ENCODE results near the gene IRGC. TPM values are rescaled to one million over a fixed set of nuclear protein-coding genes. Genes with fewer than 3 reads are reported as not detected.
A peak's percentile ranks its signal among the peaks of the same experiment; 100 is the strongest.

IRGC gene
- polyA plus RNA-seq, 1 donor from 2014 or later, result not detected

DNA sequence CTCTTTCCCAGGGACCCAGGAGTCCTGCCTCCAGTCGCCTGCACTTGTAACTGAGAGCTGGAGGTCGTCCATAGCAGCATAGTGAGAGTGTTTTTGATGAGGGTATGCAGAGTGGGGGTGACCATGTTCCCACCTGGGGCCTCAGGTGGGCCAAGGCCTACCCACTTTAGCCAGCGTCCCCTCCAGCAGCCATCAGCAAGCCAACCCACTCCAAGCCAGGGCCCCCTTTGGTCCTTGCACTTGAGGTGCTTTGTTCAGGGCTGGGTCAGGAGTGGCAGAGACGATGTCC is 50.8 kb downstream of the IRGC start:
- Mint-ChIP-seq H3K36me3 (peaks cover 5% of the 10 kb centered on the region), H3K4me3 (peak overlapping the region; percentile 43 to 74 (median 68)), H3K4me1 (peaks cover 32 to 44% (median 44%) of the 10 kb centered on the region in 3 donors), H3K27ac (peak overlapping the region; percentile 77 to 94 (median 85)), H3K27me3 (no peaks in the 10 kb centered on the region), H3K9me3 (no peaks in the 10 kb centered on the region)

DNA sequence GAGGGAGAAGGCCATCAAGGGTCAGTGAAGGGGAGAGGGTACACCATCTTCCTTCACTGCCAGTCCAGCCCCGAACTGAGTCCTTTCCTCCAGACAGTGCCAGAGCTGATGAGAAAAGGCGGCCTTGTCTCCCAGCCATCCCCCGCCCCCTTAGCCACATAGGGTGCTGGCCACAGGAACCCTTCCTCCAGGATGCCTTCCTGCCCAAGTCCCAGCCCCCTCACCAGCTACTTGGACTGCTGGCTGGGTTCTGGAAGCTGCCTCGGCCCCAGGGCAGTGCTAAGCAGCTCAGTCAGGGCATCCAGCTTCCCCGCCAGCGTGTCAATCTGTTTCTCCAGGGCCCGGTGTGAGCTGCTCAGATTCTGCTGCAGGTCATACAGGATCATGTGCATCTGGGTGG is 51.4 kb downstream of the IRGC start:
- Mint-ChIP-seq H3K9me3 (no peaks in the 10 kb centered on the region), H3K27me3 (no peaks in the 10 kb centered on the region), H3K4me3 (peak overlapping the region in 1 of 4 donors; percentile 12), H3K36me3 (peaks cover 5% of the 10 kb centered on the region), H3K27ac (peak overlapping the region; percentile 77 to 94 (median 85)), H3K4me1 (peaks cover 32 to 43% (median 42%) of the 10 kb centered on the region in 3 donors)

DNA sequence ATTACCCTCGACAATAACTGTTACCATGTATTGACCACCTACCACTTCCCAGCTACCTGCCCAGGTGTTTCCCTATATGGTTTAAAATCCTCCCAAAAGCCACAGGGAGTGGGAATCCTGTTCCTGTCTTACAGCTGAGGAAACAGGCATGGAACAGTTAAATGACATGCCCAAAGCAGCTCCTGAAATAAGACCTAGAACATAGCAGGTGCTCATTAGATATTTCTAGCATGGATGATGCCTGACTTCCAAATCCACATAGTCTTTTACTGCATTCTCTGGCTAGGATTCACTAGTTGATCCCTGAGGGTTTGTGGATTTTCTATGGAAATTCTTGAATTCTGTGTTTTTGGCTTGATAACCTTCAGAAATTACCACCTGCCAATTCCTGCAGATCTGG is 51.9 kb downstream of the IRGC start:
- H3K4me1 Mint-ChIP-seq, result peaks cover 32 to 43% (median 40%) of the 10 kb centered on the region in 3 donors
- peaks cover 5% of the 10 kb centered on the region for H3K36me3 Mint-ChIP-seq
- no peaks in the 10 kb centered on the region for H3K27me3 Mint-ChIP-seq
- no peak overlapping the region for H3K4me3 Mint-ChIP-seq
- peak overlapping the region; percentile 39 to 85 (median 62) for H3K27ac Mint-ChIP-seq
- H3K9me3 Mint-ChIP-seq, result no peaks in the 10 kb centered on the region

DNA sequence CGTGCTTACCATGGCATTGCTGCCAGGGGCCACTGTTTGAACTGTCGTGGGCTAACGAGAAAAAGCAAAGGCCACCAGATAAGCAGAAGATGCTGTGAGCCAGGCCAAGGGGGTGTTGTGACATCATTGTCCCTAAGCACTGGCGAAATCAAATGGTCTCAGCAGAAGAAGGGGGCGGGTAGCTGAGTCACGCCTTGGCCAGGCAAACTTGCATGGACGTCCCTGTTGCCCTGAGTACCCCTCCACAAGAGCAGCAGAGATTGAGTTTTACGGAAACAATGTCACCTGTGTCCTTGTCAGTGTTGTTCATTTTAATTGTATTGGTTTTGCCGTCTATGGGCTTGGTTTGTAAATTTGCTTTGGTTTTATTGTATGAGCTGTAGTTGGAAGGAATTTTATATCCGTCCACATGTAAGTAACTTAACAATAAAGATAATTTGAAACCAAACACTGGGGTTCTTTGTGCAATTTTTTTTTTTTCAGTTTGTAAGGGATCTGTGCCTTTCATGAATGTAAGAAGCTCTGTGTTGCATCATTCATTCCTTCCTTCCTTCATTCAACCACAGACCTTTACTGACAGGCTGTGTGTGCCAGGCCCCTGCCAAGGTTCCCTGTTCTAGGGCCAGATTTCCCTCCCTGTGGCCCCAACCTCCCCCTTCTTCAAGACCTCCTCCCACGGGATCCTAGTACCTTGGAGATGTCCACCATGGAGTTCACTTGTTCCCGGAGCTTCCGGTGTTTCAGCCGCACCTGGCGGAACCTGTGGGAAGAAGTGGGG is 52.6 kb downstream of the IRGC start:
- Mint-ChIP-seq H3K4me1 (peaks cover 33 to 43% (median 34%) of the 10 kb centered on the region in 3 donors), H3K36me3 (peaks cover 7% of the 10 kb centered on the region), H3K9me3 (no peaks in the 10 kb centered on the region), H3K4me3 (peak overlapping the region in 1 of 4 donors; percentile 47), H3K27ac (peak overlapping the region; percentile 53 to 85 (median 62)), H3K27me3 (no peaks in the 10 kb centered on the region)

DNA sequence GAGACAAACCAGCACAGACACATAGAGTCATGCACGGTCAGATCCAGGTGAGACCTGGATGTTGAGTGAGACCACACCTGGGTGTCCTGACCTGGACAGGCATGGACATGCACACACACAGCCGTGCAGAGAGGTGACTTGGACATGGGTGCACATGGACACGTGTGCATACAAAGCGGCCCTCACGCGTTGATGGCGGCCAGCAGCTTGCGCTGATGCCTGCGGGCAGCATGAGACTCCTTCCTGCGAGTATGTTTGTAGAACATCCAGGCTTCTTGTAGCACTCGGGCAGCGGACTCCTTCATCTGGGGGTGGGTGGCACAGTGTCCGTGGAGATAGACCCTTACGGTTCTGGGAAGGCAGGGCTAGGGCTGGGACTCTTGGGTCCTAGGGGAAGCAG is 53.4 kb downstream of the IRGC start:
- H3K36me3 Mint-ChIP-seq, result peaks cover 7% of the 10 kb centered on the region
- peaks cover 31 to 38% (median 32%) of the 10 kb centered on the region in 3 donors for H3K4me1 Mint-ChIP-seq
- H3K4me3 Mint-ChIP-seq, result no peak overlapping the region
- no peaks in the 10 kb centered on the region for H3K27me3 Mint-ChIP-seq
- peak overlapping the region in 1 of 3 donors; percentile 85 for H3K27ac Mint-ChIP-seq
- no peaks in the 10 kb centered on the region for H3K9me3 Mint-ChIP-seq

Other genes with a start within 250 kb of the IRGC start
- 6.8 TPM for gene PHLDB3, start 211.3 kb upstream of the IRGC start, polyA plus RNA-seq
- gene ETHE1, start 188.9 kb upstream of the IRGC start, polyA plus RNA-seq, result 25.2 TPM
- gene ZNF575, start 182.9 kb upstream of the IRGC start, polyA plus RNA-seq, result 2.9 TPM
- 23.6 TPM for gene XRCC1, start 140.5 kb upstream of the IRGC start, polyA plus RNA-seq
- gene PINLYP, start 140.3 kb upstream of the IRGC start, polyA plus RNA-seq, result not detected
- gene IRGQ, start 119.9 kb upstream of the IRGC start, polyA plus RNA-seq, result 1.0 TPM
- gene ZNF576, start 119.5 kb upstream of the IRGC start, polyA plus RNA-seq, result 9.9 TPM
- gene SRRM5, start 104.0 kb upstream of the IRGC start, polyA plus RNA-seq, result not detected
- gene ZNF428, start 96.4 kb upstream of the IRGC start, polyA plus RNA-seq, result 15.4 TPM
- gene CADM4, start 76.2 kb upstream of the IRGC start, polyA plus RNA-seq, result not detected
- 1.3 TPM for gene PLAUR, start 45.9 kb upstream of the IRGC start, polyA plus RNA-seq
- 15.6 TPM for gene SMG9, start 38.9 kb downstream of the IRGC start, polyA plus RNA-seq
- gene KCNN4, start 64.9 kb downstream of the IRGC start, polyA plus RNA-seq, result 87.9 TPM
- not detected for gene LYPD5, start 86.4 kb downstream of the IRGC start, polyA plus RNA-seq
- gene ZNF283, start 111.2 kb downstream of the IRGC start, polyA plus RNA-seq, result 2.6 TPM
- 3.1 TPM for gene ZNF404, start 167.9 kb downstream of the IRGC start, polyA plus RNA-seq
- gene ZNF45, start 219.2 kb downstream of the IRGC start, polyA plus RNA-seq, result 10.7 TPM
- 0.98 TPM for gene ZNF221, start 235.2 kb downstream of the IRGC start, polyA plus RNA-seq

Measured in IgD-negative memory B cell (primary cell).